ENCODE data around the gene TMEM126B.

TMEM126B gene

GRCh38 chr11:85682330-85683305 is 54.2 kb downstream of the TMEM126B start:
- DNase-seq (ENCODE audit: low read depth), result peak; percentile 31

GRCh38 chr11:85685125-85685819 is 56.9 kb downstream of the TMEM126B start:
- peak; percentile 32 for DNase-seq (ENCODE audit: low read depth)

- peak; percentile 98 for DNase-seq (ENCODE audit: low read depth)
These were observed 57.5 kb downstream of the TMEM126B start, which contains the start of gene CCDC89 for GRCh38 chr11:85685820-85686459. CCDC89 (minus strand) TSS chr11:85686195; CDS start chr11:85686130, 65 bp downstream.

Data from amniotic epithelial cell (primary cell).